Astrocyte of the cerebellum (primary cell): Measurements from ENCODE around the gene FRMD4A.

Experiments used
- DNase-seq: peaks from one replicate; pipeline ENCODE4 v3.0.0-alpha.2; 2011; ENCODE audit warnings: low read depth
- H3K4me3 ChIP-seq: 2 replicates; pipeline ENCODE4 v1.5.1; 2011; ENCODE audit warnings: mild to moderate bottlenecking, low read depth, low read length, moderate library complexity
- CTCF ChIP-seq: IDR thresholded peaks from 2 replicates; pipeline ENCODE4 v1.5.1; 2012; ENCODE audit warnings: low read length, low read depth, moderate library complexity, mild to moderate bottlenecking; ENCODE audit errors: missing control alignments
- in situ Hi-C: cut with HindIII; loops from 2 replicates; pipeline ENCODE4 v1.10.0; 2017; ENCODE audit warnings: low sequenced_read_pairs

Gene FRMD4A

DNA sequence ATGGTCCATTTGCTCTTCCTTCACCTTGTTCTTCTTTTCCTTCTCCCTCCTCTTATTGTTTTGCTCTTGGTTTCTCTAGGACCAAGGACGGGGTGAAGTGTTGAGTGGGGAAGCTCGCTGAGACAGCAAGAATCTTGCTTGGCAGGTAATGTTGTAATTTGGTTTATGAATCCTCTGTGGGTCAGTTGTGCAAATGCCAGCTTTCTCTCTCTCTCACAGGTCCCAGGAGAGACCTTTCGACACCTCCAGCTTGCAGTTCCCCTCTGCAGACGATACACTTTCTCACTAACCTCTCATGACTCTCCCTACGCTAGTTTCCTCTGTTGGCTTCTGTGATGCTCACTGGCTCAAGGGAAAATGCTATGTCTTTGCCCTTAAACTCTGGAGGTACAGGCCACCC lies 77.0 kb downstream of the FRMD4A start:
- no peak for TF ChIP-seq CTCF
- no peak for DNase-seq
- H3K4me3 ChIP-seq, result no peak overlapping the region
- in situ Hi-C loops, result no loop called here

DNA sequence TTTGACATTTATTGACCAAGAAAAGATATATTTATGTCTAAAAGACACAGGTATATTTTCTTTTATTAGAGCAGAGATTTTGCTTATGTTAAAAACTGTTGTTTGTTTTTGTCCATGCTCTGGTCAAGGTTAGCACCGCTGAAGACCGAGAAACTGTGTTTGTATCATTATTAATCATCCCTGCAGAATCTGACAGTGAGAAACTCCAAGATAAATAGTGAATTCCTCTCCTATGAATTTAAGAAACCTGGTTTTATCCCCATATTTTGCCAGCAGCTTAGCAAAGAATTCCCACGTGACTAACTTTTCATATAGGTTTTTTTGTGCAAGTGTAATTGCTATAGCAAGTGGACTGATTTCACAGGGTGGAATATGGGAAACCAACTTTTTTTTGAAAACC lies 77.6 kb downstream of the FRMD4A start:
- DNase-seq, result no peak
- TF ChIP-seq CTCF, result no peak
- no peak overlapping the region for H3K4me3 ChIP-seq
- in situ Hi-C loops, result no loop called here

GRCh38 chr10:14250496-14251076 lies 80.1 kb downstream of the FRMD4A start:
- no peak for DNase-seq
- no peak overlapping the region for H3K4me3 ChIP-seq
- TF ChIP-seq CTCF, result no peak
- in situ Hi-C loops, result no loop called here

GRCh38 chr10:14247377-14248116 lies 83.2 kb downstream of the FRMD4A start:
- DNase-seq, result no peak
- H3K4me3 ChIP-seq, result no peak overlapping the region
- no peak for TF ChIP-seq CTCF
- in situ Hi-C loops, result no loop called here

DNA sequence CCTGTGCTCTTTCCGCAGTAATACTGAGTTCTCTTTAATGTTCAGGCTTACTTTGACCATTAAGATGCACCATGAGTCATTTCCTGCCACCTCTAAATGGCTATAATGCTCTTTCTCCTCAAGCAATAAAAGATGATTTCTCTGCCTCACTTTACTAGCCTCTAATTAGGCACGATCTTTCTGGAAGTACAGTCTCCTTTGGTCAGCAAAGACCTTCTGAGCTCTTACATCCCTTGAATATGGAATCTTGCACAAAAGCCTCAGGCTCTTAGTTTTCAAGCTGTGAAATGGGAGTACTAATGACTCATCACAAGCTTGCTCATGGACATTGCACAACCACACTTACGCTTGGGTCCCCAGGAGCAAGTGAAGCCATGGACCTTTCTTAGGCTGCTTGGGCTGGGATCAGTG lies 85.9 kb downstream of the FRMD4A start:
- no peak overlapping the region for H3K4me3 ChIP-seq
- TF ChIP-seq CTCF, result no peak
- in situ Hi-C loops, result no loop called here
- DNase-seq, result peak; percentile 11

GRCh38 chr10:14244147-14244546 lies 86.6 kb downstream of the FRMD4A start:
- peak; percentile 17 for TF ChIP-seq CTCF
- H3K4me3 ChIP-seq, result no peak overlapping the region
- DNase-seq, result no peak
- in situ Hi-C loops, result no loop called here

GRCh38 chr10:14243221-14243620 lies 87.5 kb downstream of the FRMD4A start:
- no peak for TF ChIP-seq CTCF
- in situ Hi-C loops, result no loop called here

More at GRCh38 chr10:14243221-14243620, 87.5 kb downstream of the FRMD4A start:
- no peak for DNase-seq
- H3K4me3 ChIP-seq, result no peak overlapping the region
